Measurements from ENCODE around the gene SSH2.

DNA sequence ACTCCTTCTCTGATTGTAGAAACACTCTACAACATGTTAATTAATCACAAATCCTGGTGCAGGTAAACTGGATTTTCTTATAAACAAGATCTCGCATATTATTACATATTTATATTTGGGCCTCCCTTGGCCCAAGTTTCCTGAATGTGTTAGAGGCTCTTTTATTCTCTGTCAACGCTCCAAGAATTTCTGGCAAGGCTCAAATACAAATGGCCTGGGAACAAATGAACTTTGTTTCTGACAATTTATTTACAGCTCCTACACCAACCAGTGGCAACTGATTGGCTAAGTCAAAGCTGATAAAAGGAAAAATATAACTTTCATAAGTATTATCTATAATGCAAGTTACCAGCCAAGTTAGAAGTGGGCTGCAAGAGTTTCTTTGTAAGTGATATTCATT is 242.4 kb downstream of the SSH2 start:
- TF ChIP-seq, protein P1, sequence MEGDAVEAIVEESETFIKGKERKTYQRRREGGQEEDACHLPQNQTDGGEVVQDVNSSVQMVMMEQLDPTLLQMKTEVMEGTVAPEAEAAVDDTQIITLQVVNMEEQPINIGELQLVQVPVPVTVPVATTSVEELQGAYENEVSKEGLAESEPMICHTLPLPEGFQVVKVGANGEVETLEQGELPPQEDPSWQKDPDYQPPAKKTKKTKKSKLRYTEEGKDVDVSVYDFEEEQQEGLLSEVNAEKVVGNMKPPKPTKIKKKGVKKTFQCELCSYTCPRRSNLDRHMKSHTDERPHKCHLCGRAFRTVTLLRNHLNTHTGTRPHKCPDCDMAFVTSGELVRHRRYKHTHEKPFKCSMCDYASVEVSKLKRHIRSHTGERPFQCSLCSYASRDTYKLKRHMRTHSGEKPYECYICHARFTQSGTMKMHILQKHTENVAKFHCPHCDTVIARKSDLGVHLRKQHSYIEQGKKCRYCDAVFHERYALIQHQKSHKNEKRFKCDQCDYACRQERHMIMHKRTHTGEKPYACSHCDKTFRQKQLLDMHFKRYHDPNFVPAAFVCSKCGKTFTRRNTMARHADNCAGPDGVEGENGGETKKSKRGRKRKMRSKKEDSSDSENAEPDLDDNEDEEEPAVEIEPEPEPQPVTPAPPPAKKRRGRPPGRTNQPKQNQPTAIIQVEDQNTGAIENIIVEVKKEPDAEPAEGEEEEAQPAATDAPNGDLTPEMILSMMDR (IDR thresholded peaks at IDR 0.05) = no peak
- TF ChIP-seq EZH2 (IDR thresholded peaks at IDR 0.05; ENCODE audit: borderline replicate concordance, insufficient read depth, low read depth, low read length, poor library complexity, severe bottlenecking) = no peak

Measured in B cell (primary cell).